HG03095 (cell line): ENCODE measurements around the gene WNK4.
"Not testable (repeated sequence)": the region's sequence is repeated elsewhere in the genome, so short reads cannot be mapped to it uniquely, and the experiment has no call there.

Experiments used
- ATAC-seq: cut with Tn5 transposase; IDR thresholded peaks from one replicate; pipeline ENCODE4 v1.9.1; 2021; ENCODE audit warnings: moderate library complexity; ENCODE audit not compliant: unreplicated experiment

Gene WNK4

DNA sequence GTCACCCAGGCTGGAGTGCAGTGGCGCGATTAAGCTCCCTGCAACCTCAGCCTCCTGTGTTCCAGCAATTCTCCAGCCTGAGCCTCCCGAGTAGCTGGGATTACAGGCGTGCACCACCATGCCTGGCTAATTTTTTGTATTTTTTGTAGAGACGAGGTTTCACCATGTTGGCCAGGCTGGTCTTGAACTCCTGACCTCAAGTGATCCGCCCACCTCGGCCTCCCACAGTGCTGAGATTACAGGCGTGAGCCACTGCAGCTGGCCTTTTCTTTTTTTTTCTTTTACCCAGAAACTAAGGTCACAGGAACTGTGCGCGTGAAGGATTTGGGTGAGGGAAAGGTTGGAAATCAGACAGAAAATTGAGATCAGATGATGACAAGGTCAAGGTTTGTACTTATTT is 10.4 kb upstream of the WNK4 start:
- ATAC-seq, result not testable (repeated sequence)

DNA sequence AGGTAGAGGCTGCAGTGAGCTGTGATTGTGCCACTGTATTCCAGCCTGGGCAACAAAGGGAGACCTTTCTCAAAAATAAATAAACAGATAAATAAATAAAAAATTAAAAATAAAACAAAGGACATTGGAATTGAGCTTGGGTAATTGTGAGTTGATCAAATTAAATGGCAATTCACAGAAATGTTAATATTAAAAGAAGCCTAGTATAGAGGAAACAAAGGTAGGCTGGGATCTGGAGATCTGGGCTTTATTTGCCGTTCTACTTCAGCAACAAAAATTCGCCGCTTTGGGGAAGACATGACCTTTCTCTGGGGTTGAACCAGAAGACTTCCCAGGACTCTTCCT is 7.5 kb upstream of the WNK4 start:
- ATAC-seq, result no peak

GRCh38 chr17:42773290-42774035 is 6.9 kb upstream of the WNK4 start, which contains the start of gene VPS25:
TSS of gene VPS25 (plus strand) at chr17:42773449. CDS start at chr17:42773476, 27 bp downstream.
- peak; percentile 52 for ATAC-seq

DNA sequence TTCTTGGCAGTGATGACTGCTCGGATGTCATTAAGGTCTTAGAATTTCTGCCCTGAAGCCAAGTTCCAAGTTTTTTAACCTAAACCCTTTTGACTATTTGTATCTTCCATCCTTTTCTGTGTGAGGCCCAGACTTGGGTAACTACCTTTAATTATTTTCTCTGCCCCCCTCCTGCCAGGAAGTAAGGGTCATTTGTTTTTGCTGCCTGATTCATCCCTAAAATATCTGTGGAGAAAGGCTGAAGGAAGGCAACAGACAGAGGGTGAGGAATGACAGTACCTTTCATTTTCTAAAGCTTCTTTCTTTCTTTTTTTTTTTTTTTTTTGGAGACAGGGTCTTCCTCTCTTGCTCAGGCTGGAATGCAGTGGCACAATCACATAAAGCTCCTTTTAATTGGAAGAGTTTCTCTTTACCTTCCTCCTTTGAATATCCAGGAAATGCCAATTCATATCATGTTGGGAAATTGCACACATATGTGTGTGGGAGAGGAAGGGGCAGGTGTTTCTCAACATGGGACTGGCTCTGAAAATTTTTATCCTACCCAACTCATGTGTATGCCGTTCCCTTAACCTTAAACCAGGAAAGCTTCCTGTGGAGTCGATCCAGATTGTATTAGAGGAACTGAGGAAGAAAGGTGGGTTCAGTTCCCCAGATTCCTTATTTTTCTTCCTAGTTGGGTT is 6.2 kb upstream of the WNK4 start:
- no peak for ATAC-seq

DNA sequence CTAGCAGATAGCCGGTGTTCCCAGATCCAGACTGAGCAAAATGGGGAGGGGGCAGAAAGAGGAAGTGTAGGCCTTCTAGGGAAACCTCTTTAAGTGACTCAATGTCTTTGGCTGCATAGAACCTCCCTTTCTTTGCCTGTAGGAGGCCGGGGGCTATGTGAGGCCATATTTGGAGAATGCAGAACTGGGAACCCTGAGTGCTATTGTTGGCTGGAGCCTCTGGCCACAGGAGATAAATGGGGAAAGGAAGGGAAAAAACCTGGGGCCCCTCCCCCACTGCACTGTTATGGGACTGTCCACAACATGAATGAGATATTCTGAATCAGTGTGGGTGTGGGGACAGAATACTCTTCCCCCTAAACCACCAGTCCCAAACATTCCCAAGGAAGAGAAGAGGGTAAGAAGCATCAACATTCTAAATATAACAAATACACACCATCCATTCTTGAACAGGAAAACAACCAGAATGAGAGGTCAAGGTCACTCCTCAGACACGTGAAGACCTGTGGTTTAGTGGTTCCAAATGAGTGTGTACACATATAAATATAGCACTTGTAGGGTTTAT is 4.8 kb upstream of the WNK4 start:
- no peak for ATAC-seq

DNA sequence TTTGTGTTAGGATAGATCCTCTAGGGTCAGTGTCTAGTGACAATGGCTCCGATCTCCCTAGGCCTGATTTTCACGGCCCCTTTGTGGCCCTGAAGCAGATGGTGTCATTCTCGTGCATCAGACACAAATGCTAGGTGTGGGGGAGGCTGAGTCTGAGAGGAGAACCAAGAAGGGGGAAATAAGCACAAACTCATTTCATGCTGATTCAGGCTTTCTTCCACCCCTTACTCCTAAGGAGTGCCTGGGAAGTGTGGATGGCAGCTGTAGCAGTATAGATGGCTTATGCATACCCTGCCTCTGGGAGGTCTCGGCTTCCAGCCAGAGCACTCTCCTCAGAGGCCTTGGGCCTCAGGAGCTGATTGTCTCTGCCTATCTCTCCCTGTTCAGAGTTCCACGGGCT is 1.8 kb upstream of the WNK4 start:
- ATAC-seq, result no peak

DNA sequence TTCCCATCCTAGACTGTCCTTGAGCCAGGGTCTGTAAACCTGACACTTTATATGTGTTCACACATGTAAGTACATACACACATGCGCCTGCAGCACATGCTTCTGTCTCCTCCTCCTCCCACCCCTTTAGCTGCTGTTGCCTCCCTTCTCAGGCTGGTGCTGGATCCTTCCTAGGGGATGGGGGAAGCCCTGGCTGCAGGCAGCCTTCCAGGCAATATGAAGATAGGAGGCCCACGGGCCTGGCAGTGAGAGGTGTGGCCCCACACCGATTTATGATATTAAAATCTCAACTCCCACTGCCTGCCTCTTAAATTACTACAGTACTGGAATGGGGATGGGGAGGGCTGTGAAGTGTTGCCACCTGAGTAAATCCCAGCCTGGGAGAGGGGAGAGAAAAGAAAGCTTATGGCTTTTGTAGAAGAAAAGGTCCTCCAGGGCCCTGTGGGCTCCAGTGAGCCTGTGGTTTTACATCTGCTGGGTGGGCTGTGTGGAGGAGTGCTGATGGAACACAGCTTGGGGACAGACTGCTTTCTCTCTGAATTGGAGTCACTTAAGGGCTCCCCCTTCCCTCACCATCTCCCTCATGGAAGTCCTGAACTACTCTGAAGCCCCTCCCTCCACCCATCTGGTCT is 990 bp upstream of the WNK4 start:
- ATAC-seq, result no peak

- ATAC-seq, result no peak
These were observed 635 bp downstream of the WNK4 start for GRCh38 chr17:42780851-42781638.

- no peak for ATAC-seq
These were observed 1.3 kb downstream of the WNK4 start for GRCh38 chr17:42781639-42782165.

DNA sequence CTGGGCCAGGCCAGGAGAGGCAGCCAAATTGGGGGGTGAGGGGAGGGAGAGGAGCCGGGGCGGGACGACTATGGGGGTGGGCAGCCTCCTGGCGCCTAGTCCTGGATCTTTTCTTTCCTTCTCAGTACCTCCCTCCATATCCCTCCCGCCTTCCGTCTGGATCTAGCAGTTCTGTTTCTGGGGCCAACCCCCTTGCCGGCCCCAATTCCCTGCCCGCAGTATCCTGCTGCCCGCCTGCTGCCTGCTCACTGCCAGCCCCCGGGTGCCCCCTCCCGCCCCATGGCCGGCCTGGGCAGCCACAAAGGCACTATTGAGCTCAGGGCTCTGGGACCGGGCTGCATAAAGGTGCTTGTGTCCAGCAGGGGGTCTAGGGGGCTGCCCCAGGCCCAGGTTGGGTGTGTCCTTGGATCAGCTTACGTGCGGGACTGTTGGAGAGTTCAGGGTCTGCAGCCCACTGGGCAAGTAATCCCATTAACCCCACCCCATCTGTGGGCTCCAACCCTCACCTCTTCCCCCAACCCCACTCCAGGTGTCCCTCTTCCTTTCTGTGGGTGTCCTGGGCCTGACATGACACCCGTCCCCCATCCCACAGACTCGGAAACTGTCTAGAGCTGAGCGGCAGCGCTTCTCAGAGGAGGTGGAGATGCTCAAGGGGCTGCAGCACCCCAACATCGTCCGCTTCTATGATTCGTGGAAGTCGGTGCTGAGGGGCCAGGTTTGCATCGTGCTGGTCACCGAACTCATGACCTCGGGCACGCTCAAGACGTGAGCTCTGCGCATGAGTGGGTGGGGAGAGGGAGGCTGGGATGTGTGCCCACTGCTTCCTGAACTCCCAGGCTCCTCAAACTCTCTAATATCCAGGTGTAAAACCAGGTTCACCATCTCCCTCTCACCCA is 2.0 kb downstream of the WNK4 start:
- no peak for ATAC-seq

- no peak for ATAC-seq
These were observed 2.8 kb downstream of the WNK4 start for GRCh38 chr17:42783062-42783790.

DNA sequence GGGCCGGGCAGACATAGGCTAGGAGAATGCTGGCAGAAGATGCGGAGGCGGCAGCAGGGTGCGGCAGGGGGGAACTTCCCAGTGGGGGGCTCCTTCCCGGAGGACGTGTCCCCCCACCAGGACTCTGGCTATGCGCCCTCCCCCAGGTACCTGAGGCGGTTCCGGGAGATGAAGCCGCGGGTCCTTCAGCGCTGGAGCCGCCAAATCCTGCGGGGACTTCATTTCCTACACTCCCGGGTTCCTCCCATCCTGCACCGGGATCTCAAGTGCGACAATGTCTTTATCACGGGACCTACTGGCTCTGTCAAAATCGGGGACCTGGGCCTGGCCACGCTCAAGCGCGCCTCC is 3.4 kb downstream of the WNK4 start:
- ATAC-seq, result no peak

- no peak for ATAC-seq
These were observed 4.0 kb downstream of the WNK4 start for GRCh38 chr17:42784409-42784808.

- ATAC-seq, result no peak
These were observed 4.6 kb downstream of the WNK4 start for GRCh38 chr17:42784811-42785592.

DNA sequence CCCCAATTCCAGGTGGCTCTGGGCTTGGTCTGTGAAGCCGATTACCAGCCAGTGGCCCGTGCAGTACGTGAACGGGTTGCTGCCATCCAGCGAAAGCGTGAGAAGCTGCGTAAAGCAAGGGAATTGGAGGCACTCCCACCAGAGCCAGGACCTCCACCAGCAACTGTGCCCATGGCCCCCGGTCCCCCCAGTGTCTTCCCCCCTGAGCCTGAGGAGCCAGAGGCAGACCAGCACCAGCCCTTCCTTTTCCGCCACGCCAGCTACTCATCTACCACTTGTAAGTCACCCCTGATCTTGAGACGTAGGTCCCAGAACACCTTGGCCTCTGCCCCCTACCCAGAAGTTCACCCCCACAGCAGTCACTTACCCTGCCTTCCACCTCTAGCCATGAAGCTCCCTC is 6.9 kb downstream of the WNK4 start:
- no peak for ATAC-seq

- ATAC-seq, result no peak
These were observed 11.5 kb downstream of the WNK4 start for GRCh38 chr17:42791948-42792347.

DNA sequence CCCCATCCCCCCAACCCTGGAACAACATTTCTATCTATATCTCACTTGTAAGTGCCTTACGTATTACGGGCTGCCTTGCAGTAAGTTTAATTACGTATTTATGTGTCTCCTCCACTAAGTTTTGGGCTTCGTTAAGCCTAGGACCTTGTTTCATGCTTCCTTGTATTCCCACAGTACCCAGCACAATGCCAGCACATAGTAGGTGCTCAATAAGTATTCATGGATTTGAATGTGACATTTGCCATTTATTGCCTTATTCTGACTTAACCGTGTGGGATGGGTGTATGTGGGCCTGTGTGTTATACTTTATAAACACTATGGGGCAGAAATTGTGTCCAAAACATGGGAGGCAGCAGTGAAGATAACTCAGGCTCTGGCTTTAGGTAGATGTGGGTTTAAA is 12.1 kb downstream of the WNK4 start:
- no peak for ATAC-seq

- ATAC-seq, result no peak
These were observed 14.7 kb downstream of the WNK4 start for GRCh38 chr17:42795061-42795460.
